ENCODE results near the gene TGFBR3. TPM values are rescaled to one million over a fixed set of nuclear protein-coding genes. Genes with fewer than 3 reads are reported as not detected.

TGFBR3 gene
- total RNA-seq, 1 experiment from 2014 or later = 4.2 TPM

GRCh38 chr1:91697861-91698260, 188.1 kb downstream of the TGFBR3 start:
- no peaks in the 10 kb centered on the region for H3K27me3 Mint-ChIP-seq (ENCODE audit: low read depth)
- CTCF ChIA-PET = no interaction called here
- ATAC-seq = no peak
- H3K4me3 Mint-ChIP-seq = no peak overlapping the region
- no peak overlapping the region for H3K27ac Mint-ChIP-seq
- H3K4me1 Mint-ChIP-seq = peaks cover 13% of the 10 kb centered on the region
- no peaks in the 10 kb centered on the region for H3K36me3 Mint-ChIP-seq
- H3K9me3 Mint-ChIP-seq = no peaks in the 10 kb centered on the region
- POLR2A ChIA-PET = no interaction called here
- TF ChIP-seq, protein P1, sequence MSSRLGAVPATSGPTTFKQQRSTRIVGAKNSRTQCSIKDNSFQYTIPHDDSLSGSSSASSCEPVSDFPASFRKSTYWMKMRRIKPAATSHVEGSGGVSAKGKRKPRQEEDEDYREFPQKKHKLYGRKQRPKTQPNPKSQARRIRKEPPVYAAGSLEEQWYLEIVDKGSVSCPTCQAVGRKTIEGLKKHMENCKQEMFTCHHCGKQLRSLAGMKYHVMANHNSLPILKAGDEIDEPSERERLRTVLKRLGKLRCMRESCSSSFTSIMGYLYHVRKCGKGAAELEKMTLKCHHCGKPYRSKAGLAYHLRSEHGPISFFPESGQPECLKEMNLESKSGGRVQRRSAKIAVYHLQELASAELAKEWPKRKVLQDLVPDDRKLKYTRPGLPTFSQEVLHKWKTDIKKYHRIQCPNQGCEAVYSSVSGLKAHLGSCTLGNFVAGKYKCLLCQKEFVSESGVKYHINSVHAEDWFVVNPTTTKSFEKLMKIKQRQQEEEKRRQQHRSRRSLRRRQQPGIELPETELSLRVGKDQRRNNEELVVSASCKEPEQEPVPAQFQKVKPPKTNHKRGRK (CRISPR knock-in tag; IDR thresholded peaks at IDR 0.05; ENCODE audit: borderline replicate concordance) = no peak
- TF ChIP-seq ZBTB43 (CRISPR knock-in tag; IDR thresholded peaks at IDR 0.05) = no peak
- TF ChIP-seq GRHL2 (CRISPR knock-in tag; IDR thresholded peaks at IDR 0.05; ENCODE audit: insufficient replicate concordance, severe bottlenecking) = no peak
- TF ChIP-seq KAT7 (CRISPR knock-in tag; IDR thresholded peaks at IDR 0.05; ENCODE audit: borderline replicate concordance) = no peak
- no peak for TF ChIP-seq AFF4 (CRISPR knock-in tag; IDR thresholded peaks at IDR 0.05; ENCODE audit: borderline replicate concordance)
- no peak for TF ChIP-seq JAZF1 (CRISPR knock-in tag; IDR thresholded peaks at IDR 0.05)
- no peak for DNase-seq (ENCODE audit: low spot score)

DNA sequence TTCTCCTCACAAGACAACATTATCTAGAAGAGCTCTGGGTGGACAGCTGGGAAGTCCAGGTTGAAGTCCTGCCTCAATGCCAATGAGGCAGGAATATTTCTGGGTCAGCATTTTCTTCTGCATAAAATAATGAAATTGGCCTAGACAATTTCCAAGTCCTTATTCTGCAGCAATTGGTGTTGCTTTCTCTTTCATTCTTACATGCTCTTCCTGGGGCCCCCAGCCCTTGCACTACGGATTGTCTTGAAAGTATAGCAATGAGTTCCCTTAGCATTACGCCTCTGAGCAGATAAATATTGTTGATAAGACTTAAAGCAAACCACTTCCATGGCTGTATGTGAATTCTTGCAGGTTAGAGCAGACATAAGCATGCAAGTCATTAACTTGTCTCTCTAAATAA, 188.5 kb downstream of the TGFBR3 start:
- Mint-ChIP-seq H3K4me3 (no peak overlapping the region), H3K36me3 (no peaks in the 10 kb centered on the region), H3K9me3 (no peaks in the 10 kb centered on the region), H3K4me1 (peaks cover 13% of the 10 kb centered on the region), H3K27ac (no peak overlapping the region), H3K27me3 (ENCODE audit: low read depth) (no peaks in the 10 kb centered on the region)
- ATAC-seq = no peak
- no peak for DNase-seq (ENCODE audit: low spot score)
- CTCF ChIA-PET = no interaction called here
- POLR2A ChIA-PET = no interaction called here
- TF ChIP-seq, protein P2, sequence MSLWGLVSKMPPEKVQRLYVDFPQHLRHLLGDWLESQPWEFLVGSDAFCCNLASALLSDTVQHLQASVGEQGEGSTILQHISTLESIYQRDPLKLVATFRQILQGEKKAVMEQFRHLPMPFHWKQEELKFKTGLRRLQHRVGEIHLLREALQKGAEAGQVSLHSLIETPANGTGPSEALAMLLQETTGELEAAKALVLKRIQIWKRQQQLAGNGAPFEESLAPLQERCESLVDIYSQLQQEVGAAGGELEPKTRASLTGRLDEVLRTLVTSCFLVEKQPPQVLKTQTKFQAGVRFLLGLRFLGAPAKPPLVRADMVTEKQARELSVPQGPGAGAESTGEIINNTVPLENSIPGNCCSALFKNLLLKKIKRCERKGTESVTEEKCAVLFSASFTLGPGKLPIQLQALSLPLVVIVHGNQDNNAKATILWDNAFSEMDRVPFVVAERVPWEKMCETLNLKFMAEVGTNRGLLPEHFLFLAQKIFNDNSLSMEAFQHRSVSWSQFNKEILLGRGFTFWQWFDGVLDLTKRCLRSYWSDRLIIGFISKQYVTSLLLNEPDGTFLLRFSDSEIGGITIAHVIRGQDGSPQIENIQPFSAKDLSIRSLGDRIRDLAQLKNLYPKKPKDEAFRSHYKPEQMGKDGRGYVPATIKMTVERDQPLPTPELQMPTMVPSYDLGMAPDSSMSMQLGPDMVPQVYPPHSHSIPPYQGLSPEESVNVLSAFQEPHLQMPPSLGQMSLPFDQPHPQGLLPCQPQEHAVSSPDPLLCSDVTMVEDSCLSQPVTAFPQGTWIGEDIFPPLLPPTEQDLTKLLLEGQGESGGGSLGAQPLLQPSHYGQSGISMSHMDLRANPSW (CRISPR knock-in tag; conservative IDR thresholded peaks at IDR 0.05; ENCODE audit: low read depth) = no peak
- TF ChIP-seq ZNF138 (CRISPR knock-in tag; conservative IDR thresholded peaks at IDR 0.05) (no peak), ATF1 (CRISPR knock-in tag; IDR thresholded peaks at IDR 0.05) (no peak), ZBTB21 (CRISPR knock-in tag; IDR thresholded peaks at IDR 0.05; ENCODE audit: borderline replicate concordance) (no peak), SP1 (CRISPR knock-in tag; conservative IDR thresholded peaks at IDR 0.05) (no peak), MAX (CRISPR knock-in tag; IDR thresholded peaks at IDR 0.05) (no peak), TCF7 (CRISPR knock-in tag; IDR thresholded peaks at IDR 0.05; ENCODE audit: low read depth) (no peak), NFATC4 (CRISPR knock-in tag; IDR thresholded peaks at IDR 0.05) (no peak), RORB (CRISPR knock-in tag; IDR thresholded peaks at IDR 0.05) (no peak), FOXK1 (CRISPR knock-in tag; IDR thresholded peaks at IDR 0.05) (no peak), ZBTB43 (CRISPR knock-in tag; IDR thresholded peaks at IDR 0.05) (no peak), SMAD3 (CRISPR knock-in tag; IDR thresholded peaks at IDR 0.05; ENCODE audit: borderline replicate concordance) (no peak), TEAD1 (CRISPR knock-in tag; IDR thresholded peaks at IDR 0.05) (no peak), ELF4 (CRISPR knock-in tag; IDR thresholded peaks at IDR 0.05; ENCODE audit: low read depth) (no peak)
- TF ChIP-seq, protein P3, sequence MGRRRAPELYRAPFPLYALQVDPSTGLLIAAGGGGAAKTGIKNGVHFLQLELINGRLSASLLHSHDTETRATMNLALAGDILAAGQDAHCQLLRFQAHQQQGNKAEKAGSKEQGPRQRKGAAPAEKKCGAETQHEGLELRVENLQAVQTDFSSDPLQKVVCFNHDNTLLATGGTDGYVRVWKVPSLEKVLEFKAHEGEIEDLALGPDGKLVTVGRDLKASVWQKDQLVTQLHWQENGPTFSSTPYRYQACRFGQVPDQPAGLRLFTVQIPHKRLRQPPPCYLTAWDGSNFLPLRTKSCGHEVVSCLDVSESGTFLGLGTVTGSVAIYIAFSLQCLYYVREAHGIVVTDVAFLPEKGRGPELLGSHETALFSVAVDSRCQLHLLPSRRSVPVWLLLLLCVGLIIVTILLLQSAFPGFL (CRISPR knock-in tag; IDR thresholded peaks at IDR 0.05; ENCODE audit: borderline replicate concordance) = no peak
